ENCODE measurements around the gene GPATCH8. TPM values are rescaled to one million over a fixed set of nuclear protein-coding genes. Genes with fewer than 3 reads are reported as not detected.

Gene GPATCH8
- total and polyA plus RNA-seq, 2 of the 8 experiments (the other 6 are each of a cell fraction or from before 2014, with no cell fraction given): 20.5 to 58.1 TPM

- no peak for TF ChIP-seq ATF2 (IDR thresholded peaks at IDR 0.05; ENCODE audit: low read length)
- TF ChIP-seq SIN3A (conservative IDR thresholded peaks at IDR 0.05 in 1 of 2, IDR thresholded peaks at IDR 0.05 in 1 of 2; ENCODE audit: low read depth in 1 of 2, low read length in 2 of 2): no peak
- TF ChIP-seq CEBPB (IDR thresholded peaks at IDR 0.05; ENCODE audit: low read depth, low read length): no peak
- TF ChIP-seq BRCA1 (IDR thresholded peaks at IDR 0.05; ENCODE audit: low read depth, low read length): no peak
These were observed 94.4 kb downstream of the GPATCH8 start (continued) for GRCh38 chr17:44408786-44409185.

Data from H1 (cell line).